ENCODE data around the gene PHETA1.

GRCh38 chr12:111353026-111353425 lies 15.9 kb downstream of the PHETA1 start:
- no peak for TF ChIP-seq CTCF (IDR thresholded peaks at IDR 0.05; ENCODE audit: low read length)
- TF ChIP-seq EZH2 (IDR thresholded peaks at IDR 0.05; ENCODE audit: borderline replicate concordance, low read length), result no peak
